Neural cell (in vitro differentiated cells): Measurements from ENCODE around the gene ALOXE3. TPM values are rescaled to one million over a fixed set of nuclear protein-coding genes. Genes with fewer than 3 reads are reported as not detected.

ENCODE experiments used
- H2AFZ ChIP-seq: fragments of 200-600, 300-800 bp; sonication (generic), shearing (Covaris generic); 2 replicates; pipeline ENCODE4 v1.6.0; 2014; ENCODE audit warnings: low read depth, mild to moderate bottlenecking, antibody characterized with exemption, low read length, moderate library complexity
- H3F3A ChIP-seq: fragments of 200-600 bp; shearing (Covaris generic); 2 replicates; pipeline ENCODE4 v1.6.1; 2016; ENCODE audit warnings: mild to moderate bottlenecking, moderate library complexity, mixed read lengths, antibody characterized with exemption, low read length; ENCODE audit not compliant: insufficient read depth, poor library complexity, severe bottlenecking
- H3K27ac ChIP-seq: fragments of 200-600, 300-800 bp; sonication (generic), shearing (Covaris generic); 2 replicates; pipeline ENCODE4 v1.5.1; 2014; ENCODE audit warnings: mild to moderate bottlenecking, low read length, moderate library complexity
- H3K27me3 ChIP-seq: fragments of 300-800, 200-600 bp; sonication (generic), shearing (Covaris generic); 2 replicates; pipeline ENCODE4 v1.6.0; 2014; ENCODE audit warnings: mild to moderate bottlenecking, low read depth, low read length, moderate library complexity; ENCODE audit not compliant: insufficient read depth
- H3K36me3 ChIP-seq: fragments of 300-800, 200-600 bp; sonication (generic), shearing (Covaris generic); 2 replicates; pipeline ENCODE4 v1.5.1; 2014; ENCODE audit warnings: mild to moderate bottlenecking, antibody characterized with exemption, low read length, moderate library complexity; ENCODE audit not compliant: insufficient read depth
- H3K4me2 ChIP-seq: fragments of 300-800, 200-600 bp; sonication (generic), shearing (Covaris generic); 2 replicates; pipeline ENCODE4 v1.6.0; 2014; ENCODE audit warnings: mild to moderate bottlenecking, low read length
- H3K4me3 ChIP-seq: fragments of 300-800, 200-600 bp; sonication (generic), shearing (Covaris generic); 2 replicates; pipeline ENCODE4 v1.5.1; 2014; ENCODE audit warnings: mild to moderate bottlenecking, low read length, moderate library complexity
- H3K79me2 ChIP-seq: fragments of 200-600 bp; shearing (Covaris generic); replicated peaks from 2 replicates; pipeline ENCODE4 v1.6.0; 2014; ENCODE audit warnings: mild to moderate bottlenecking, low read length, moderate library complexity; ENCODE audit not compliant: insufficient read depth
- H3K9ac ChIP-seq: fragments of 300-800, 200-600 bp; sonication (generic), shearing (Covaris generic); 2 replicates; pipeline ENCODE4 v1.6.1; 2016; ENCODE audit warnings: mild to moderate bottlenecking, low read length, mixed read lengths
- H3K9me2 ChIP-seq: fragments of 200-600 bp; shearing (Covaris generic); 2 replicates; pipeline ENCODE4 v1.6.1; 2016; ENCODE audit warnings: mild to moderate bottlenecking, low read length, mixed read lengths; ENCODE audit not compliant: insufficient read depth
- H3K9me3 ChIP-seq: fragments of 200-600, 300-800 bp; sonication (generic), shearing (Covaris generic); 2 replicates; pipeline ENCODE4 v1.6.1; 2016; ENCODE audit warnings: mild to moderate bottlenecking, mixed run types, low read length, moderate library complexity, mixed read lengths
- H4K20me1 ChIP-seq: fragments of 200-600 bp; shearing (Covaris generic); 2 replicates; pipeline ENCODE4 v1.6.1; 2016; ENCODE audit warnings: mild to moderate bottlenecking, mixed run types; ENCODE audit not compliant: insufficient read depth
- EP300 ChIP-seq: fragments of 450-650 bp; conservative IDR thresholded peaks from 2 replicates; pipeline ENCODE4 v1.6.1; 2014; ENCODE audit warnings: antibody characterized with exemption, mild to moderate bottlenecking, moderate library complexity; ENCODE audit not compliant: poor library complexity, severe bottlenecking
- EZH2 ChIP-seq: fragments of 200-600, 300-800 bp; shearing (Covaris generic), sonication (generic); IDR thresholded peaks from 2 replicates; pipeline ENCODE4 v1.6.1; 2014; ENCODE audit warnings: antibody characterized with exemption, low read length, borderline replicate concordance, mild to moderate bottlenecking; ENCODE audit not compliant: insufficient read depth, poor library complexity, severe bottlenecking
- MXI1 ChIP-seq: fragments of 450-650 bp; conservative IDR thresholded peaks from 2 replicates; pipeline ENCODE4 v1.6.1; 2014; ENCODE audit warnings: antibody characterized with exemption, mild to moderate bottlenecking; ENCODE audit not compliant: poor library complexity, severe bottlenecking
- POLR2AphosphoS5 ChIP-seq: IDR thresholded peaks from 2 replicates; pipeline ENCODE4 v1.6.1; 2012
- RAD21 ChIP-seq: fragments of 450-650 bp; conservative IDR thresholded peaks from 2 replicates; pipeline ENCODE4 v1.6.1; 2014; ENCODE audit warnings: antibody characterized with exemption, mild to moderate bottlenecking, moderate library complexity
- SMC3 ChIP-seq: fragments of 450-650 bp; conservative IDR thresholded peaks from 2 replicates; pipeline ENCODE4 v1.6.1; 2014; ENCODE audit warnings: antibody characterized with exemption, mild to moderate bottlenecking, moderate library complexity; ENCODE audit not compliant: poor library complexity
- TAF1 ChIP-seq: IDR thresholded peaks from 2 replicates; pipeline ENCODE4 v1.6.1; 2012; ENCODE audit warnings: low read depth
- polyA plus RNA-seq: library from polyadenylated mRNA; depleted of rRNA; stranded (reverse); fragments of >200 nt; gene quantifications from 2 replicates; pipeline ENCODE4 v1.2.3, GENCODE V29; 2014
- TF ChIP-seq, protein P1 (sequence below): fragments of 450-650 bp; IDR thresholded peaks from 2 replicates; pipeline ENCODE4 v1.5.1; 2014; ENCODE audit warnings: antibody characterized with exemption, mild to moderate bottlenecking, moderate library complexity; ENCODE audit not compliant: poor library complexity, severe bottlenecking
- TF ChIP-seq, protein P2 (sequence below): IDR thresholded peaks from 2 replicates; pipeline ENCODE4 v1.6.1; 2012; ENCODE audit warnings: borderline replicate concordance

ALOXE3 gene
- polyA plus RNA-seq, 1 donor from 2014 or later = 0.77 TPM

DNA sequence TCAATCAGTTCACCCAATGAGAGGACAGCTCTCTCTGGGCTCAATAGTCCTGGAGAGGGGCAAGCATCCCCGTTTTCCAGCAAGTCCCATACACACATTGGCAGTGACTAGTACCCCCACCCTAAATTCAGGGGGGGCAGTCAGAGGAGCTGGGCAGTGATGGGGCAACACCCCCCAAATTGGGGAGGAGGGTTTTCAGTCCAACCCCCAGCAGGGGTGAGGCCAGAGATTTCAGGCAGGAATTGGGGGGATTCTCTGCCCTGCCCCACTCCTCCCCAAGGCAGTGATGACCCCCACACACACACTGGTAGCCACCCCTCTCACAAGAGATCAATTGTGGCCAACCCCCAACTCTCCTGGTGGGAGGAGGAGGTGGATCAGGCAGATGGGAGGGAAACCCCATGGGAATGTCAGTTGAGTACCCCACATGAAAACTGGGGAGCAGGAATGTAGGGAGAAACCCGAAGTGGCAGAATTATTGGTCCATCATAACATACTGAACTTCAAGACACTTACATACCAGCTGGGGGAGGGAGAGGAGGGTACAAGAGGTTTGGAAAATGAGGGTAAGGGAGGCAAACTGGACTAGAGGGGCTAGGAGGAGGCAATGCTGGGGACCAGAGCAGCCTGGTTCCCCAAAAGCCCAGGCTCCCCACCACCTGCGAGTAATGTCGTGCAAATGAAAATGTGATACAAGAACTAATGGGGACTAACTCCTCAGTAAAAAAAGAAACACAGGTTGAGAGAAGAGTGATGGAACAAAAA, 41.3 kb upstream of the ALOXE3 start:
- Histone ChIP-seq H3K4me2 (peak overlapping the region; percentile 96), H3F3A (no peaks in the 10 kb centered on the region), H3K79me2 (peaks cover 45% of the 10 kb centered on the region), H4K20me1 (peaks cover 11% of the 10 kb centered on the region), H3K36me3 (no peaks in the 10 kb centered on the region), H3K27ac (peak overlapping the region; percentile 28), H3K27me3 (no peaks in the 10 kb centered on the region), H2AFZ (no peak overlapping the region), H3K9me2 (no peaks in the 10 kb centered on the region), H3K4me3 (peak overlapping the region; percentile 94), H3K9me3 (no peaks in the 10 kb centered on the region), H3K9ac (peak overlapping the region; percentile 99)
- no peak for TF ChIP-seq POLR2AphosphoS5
- TF ChIP-seq EZH2 = no peak
- TF ChIP-seq RAD21 = no peak
- TF ChIP-seq SMC3 = no peak

DNA sequence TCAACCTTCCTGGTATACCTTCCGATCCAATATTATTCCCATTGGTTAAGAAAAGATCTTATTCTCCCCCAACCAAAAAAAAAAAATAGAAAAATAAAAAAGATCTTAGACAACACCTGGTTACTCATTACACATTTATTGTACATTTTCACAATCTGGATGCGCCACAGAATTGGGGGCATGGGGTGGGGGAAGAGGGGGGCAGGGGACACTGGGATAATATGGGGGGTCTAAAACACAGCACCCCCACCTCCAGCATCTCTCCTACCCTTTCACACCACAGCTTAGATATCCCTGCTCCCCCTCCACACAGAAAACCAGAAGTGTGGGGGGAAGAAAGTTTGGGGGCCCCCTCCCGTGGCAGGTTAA, 40.7 kb upstream of the ALOXE3 start:
- Histone ChIP-seq H3K36me3 (no peaks in the 10 kb centered on the region), H3K4me3 (peak overlapping the region; percentile 94), H3K9ac (peak overlapping the region; percentile 99), H3K27me3 (no peaks in the 10 kb centered on the region), H3K79me2 (peaks cover 45% of the 10 kb centered on the region), H3K4me2 (no peak overlapping the region), H2AFZ (no peak overlapping the region), H3K9me2 (no peaks in the 10 kb centered on the region), H3F3A (no peaks in the 10 kb centered on the region), H4K20me1 (peaks cover 11% of the 10 kb centered on the region), H3K27ac (no peak overlapping the region), H3K9me3 (no peaks in the 10 kb centered on the region)
- TF ChIP-seq EP300 = no peak
- no peak for TF ChIP-seq RAD21
- no peak for TF ChIP-seq POLR2AphosphoS5
- TF ChIP-seq TAF1 = no peak
- no peak for TF ChIP-seq EZH2
- TF ChIP-seq, protein P1, sequence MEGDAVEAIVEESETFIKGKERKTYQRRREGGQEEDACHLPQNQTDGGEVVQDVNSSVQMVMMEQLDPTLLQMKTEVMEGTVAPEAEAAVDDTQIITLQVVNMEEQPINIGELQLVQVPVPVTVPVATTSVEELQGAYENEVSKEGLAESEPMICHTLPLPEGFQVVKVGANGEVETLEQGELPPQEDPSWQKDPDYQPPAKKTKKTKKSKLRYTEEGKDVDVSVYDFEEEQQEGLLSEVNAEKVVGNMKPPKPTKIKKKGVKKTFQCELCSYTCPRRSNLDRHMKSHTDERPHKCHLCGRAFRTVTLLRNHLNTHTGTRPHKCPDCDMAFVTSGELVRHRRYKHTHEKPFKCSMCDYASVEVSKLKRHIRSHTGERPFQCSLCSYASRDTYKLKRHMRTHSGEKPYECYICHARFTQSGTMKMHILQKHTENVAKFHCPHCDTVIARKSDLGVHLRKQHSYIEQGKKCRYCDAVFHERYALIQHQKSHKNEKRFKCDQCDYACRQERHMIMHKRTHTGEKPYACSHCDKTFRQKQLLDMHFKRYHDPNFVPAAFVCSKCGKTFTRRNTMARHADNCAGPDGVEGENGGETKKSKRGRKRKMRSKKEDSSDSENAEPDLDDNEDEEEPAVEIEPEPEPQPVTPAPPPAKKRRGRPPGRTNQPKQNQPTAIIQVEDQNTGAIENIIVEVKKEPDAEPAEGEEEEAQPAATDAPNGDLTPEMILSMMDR = no peak

DNA sequence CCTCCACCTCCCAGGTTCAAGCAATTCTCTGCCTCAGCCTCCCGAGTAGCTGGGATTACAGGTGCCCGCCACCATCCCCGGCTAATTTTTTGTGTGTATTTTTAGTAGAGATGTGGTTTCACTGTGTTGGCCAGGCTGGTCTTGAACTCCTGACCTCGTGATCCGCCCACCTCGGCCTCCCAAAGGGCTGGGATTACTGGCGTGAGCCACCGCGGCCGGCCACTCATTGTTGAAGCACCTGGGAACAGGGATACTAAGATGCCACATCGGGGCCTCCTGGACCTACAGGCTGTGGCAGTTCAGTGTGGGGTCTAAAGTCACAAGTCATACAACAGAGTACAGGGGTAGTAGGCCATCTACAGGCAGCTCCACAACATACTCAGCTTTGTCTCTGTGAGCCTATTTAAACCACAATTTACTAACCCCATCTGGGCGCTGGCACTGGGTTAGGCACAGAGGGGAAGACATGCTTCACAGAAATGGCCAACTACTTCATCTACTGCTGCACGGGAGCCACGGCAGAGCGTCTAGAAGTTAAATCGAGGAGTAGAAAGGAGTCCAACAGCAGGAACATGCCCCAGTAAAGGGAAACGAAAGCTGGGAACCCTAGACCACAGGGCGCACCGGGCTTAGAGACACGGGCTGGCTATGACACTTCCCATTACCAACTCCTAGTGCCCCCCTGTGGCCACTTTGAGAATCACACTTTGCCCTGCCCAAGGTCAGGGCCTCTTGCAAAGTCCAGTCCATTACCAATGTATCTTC, 40.1 kb upstream of the ALOXE3 start:
- H3K9me2 ChIP-seq = no peaks in the 10 kb centered on the region
- peaks cover 45% of the 10 kb centered on the region for H3K79me2 ChIP-seq
- H3K9ac ChIP-seq = no peak overlapping the region
- no peaks in the 10 kb centered on the region for H3K9me3 ChIP-seq
- H3K4me3 ChIP-seq = peak overlapping the region; percentile 94
- H3K36me3 ChIP-seq = no peaks in the 10 kb centered on the region
- no peaks in the 10 kb centered on the region for H3F3A ChIP-seq
- no peak overlapping the region for H2AFZ ChIP-seq
- no peaks in the 10 kb centered on the region for H3K27me3 ChIP-seq
- no peak overlapping the region for H3K4me2 ChIP-seq
- peaks cover 11% of the 10 kb centered on the region for H4K20me1 ChIP-seq
- TF ChIP-seq SMC3 = peak; percentile 77
- TF ChIP-seq EP300 = no peak
- TF ChIP-seq TAF1 = no peak
- TF ChIP-seq MXI1 = peak; percentile 29
- TF ChIP-seq, protein P2, sequence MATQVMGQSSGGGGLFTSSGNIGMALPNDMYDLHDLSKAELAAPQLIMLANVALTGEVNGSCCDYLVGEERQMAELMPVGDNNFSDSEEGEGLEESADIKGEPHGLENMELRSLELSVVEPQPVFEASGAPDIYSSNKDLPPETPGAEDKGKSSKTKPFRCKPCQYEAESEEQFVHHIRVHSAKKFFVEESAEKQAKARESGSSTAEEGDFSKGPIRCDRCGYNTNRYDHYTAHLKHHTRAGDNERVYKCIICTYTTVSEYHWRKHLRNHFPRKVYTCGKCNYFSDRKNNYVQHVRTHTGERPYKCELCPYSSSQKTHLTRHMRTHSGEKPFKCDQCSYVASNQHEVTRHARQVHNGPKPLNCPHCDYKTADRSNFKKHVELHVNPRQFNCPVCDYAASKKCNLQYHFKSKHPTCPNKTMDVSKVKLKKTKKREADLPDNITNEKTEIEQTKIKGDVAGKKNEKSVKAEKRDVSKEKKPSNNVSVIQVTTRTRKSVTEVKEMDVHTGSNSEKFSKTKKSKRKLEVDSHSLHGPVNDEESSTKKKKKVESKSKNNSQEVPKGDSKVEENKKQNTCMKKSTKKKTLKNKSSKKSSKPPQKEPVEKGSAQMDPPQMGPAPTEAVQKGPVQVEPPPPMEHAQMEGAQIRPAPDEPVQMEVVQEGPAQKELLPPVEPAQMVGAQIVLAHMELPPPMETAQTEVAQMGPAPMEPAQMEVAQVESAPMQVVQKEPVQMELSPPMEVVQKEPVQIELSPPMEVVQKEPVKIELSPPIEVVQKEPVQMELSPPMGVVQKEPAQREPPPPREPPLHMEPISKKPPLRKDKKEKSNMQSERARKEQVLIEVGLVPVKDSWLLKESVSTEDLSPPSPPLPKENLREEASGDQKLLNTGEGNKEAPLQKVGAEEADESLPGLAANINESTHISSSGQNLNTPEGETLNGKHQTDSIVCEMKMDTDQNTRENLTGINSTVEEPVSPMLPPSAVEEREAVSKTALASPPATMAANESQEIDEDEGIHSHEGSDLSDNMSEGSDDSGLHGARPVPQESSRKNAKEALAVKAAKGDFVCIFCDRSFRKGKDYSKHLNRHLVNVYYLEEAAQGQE = no peak
- TF ChIP-seq EZH2 = no peak
- peak; percentile 68 for TF ChIP-seq RAD21
- TF ChIP-seq, protein P1 = peak; percentile 79
- TF ChIP-seq POLR2AphosphoS5 = peak; percentile 12
- peak overlapping the region; percentile 42 for H3K27ac ChIP-seq
